Cardiac fibroblast (primary cell): ENCODE measurements around the gene SND1.
A peak's percentile ranks its signal among the peaks of the same experiment; 100 is the strongest.

ENCODE experiments used
- DNase-seq, 2 donors: peaks; one replicate each; pipeline versions ENCODE4 v3.0.0 to v3.0.0-alpha.2; 2010; ENCODE audit warnings: low read depth in 2 of 2
- H3K4me3 ChIP-seq, 2 donors: replicated peaks in 1 of 2; 1 replicate in 1 of 2; 2 replicates in 1 of 2; pipeline ENCODE4 v1.5.1; 2011; ENCODE audit warnings: low read depth in 2 of 2, low read length in 2 of 2, mild to moderate bottlenecking in 2 of 2, moderate library complexity in 1 of 2
- TF ChIP-seq, protein P1 (sequence below): IDR thresholded peaks from one replicate; pipeline ENCODE4 v1.5.1; 2011; ENCODE audit warnings: low read depth, mild to moderate bottlenecking, low read length, inconsistent platforms

The SND1 gene

DNA sequence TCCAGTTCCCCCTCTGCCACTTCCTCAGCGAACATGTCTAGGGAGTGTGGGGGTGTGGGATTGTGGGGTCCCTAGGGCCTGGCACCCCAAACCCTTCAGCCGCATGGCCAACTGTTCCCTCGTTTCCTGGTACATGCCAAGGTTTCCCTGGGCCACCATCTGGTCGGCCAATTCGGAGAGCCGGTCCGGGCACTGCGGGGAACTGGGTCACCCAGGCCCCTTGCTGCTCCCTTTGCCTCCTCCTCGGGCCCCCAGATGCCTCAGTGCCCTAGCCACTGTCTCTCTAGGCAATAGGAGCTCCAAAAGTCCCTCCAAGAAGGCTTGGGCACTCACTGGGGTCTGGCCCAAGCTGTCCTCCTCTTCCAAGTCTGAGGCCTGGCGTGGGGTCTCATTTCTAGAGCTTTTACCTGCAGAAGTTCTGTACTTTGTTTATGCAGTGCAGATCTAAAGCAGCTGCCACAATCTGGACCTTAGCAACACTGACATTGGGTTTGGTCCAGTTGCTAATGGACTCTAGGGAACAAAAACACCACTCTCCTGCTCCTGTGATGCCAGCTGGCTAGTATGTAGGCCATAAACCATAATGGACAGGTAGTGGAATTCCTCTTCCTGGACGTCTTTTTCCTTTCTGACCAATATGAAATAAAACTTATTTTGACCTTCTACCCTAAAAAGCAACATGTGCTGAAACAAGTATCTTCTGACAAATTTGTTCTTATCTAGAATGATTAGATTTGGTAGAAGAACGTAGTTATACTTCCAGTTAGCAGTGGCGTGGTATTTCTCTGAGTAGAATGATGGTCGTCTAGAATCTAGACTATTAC is 206.3 kb downstream of the SND1 start:
- H3K4me3 ChIP-seq = no peak overlapping the region
- TF ChIP-seq, protein P1, sequence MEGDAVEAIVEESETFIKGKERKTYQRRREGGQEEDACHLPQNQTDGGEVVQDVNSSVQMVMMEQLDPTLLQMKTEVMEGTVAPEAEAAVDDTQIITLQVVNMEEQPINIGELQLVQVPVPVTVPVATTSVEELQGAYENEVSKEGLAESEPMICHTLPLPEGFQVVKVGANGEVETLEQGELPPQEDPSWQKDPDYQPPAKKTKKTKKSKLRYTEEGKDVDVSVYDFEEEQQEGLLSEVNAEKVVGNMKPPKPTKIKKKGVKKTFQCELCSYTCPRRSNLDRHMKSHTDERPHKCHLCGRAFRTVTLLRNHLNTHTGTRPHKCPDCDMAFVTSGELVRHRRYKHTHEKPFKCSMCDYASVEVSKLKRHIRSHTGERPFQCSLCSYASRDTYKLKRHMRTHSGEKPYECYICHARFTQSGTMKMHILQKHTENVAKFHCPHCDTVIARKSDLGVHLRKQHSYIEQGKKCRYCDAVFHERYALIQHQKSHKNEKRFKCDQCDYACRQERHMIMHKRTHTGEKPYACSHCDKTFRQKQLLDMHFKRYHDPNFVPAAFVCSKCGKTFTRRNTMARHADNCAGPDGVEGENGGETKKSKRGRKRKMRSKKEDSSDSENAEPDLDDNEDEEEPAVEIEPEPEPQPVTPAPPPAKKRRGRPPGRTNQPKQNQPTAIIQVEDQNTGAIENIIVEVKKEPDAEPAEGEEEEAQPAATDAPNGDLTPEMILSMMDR = no peak

DNA sequence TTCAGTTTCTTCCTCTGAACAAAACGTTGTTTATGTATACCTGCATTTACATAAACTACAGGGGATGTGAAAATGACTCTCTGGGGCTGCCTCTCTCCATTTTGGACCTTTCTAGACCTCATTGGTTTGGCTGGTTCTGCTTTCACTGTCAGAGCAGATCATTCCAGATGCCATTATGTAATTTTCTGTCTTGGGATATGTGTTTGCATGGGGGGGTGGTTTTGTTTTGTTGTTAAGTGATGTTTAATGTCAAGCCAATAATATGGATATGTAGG is 206.9 kb downstream of the SND1 start:
- no peak for DNase-seq
- TF ChIP-seq, protein P1 = no peak
- H3K4me3 ChIP-seq = no peak overlapping the region

More for the DNA sequence above, 206.3 kb downstream of the SND1 start:
- DNase-seq = no peak

DNA sequence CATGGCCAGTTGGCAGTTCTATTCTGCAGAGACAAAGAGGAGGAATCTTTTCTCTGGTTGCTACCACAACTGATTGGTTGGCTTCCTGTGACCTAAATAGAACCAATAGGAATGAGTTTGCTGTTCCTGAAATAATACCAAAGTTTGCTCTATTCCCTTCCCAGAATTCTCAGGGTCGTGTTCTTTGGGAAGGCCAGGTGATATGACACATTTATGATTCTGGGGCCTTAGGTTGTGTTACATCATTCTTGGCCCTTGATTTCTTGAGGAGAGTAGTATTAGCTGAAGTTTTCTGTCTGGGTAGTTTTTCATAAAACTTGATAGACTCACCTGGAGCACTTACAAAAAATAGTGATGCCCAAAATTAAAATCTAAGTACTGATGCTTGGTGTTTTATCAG is 207.3 kb downstream of the SND1 start:
- H3K4me3 ChIP-seq = no peak overlapping the region
- TF ChIP-seq, protein P1 = no peak
- no peak for DNase-seq

DNA sequence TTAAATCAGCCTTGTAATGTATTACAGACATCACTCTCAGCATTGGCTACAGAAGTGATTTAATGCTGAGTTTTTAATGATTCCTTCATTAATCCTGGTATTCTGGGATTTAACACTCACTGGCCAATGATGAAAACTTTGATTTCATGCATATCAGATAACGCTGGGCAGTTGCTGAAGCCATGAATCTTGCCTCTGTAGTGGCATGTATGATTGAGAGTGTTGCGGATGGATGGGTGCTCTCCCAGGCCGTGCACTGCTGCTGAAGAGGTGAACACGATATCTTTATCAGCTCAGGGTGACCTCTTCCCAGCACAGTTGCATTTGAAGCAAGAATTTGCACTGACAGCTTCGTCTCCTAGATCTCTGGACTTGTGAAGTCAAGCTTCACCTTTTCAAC is 210.5 kb downstream of the SND1 start:
- TF ChIP-seq, protein P1 = no peak
- DNase-seq = no peak

DNA sequence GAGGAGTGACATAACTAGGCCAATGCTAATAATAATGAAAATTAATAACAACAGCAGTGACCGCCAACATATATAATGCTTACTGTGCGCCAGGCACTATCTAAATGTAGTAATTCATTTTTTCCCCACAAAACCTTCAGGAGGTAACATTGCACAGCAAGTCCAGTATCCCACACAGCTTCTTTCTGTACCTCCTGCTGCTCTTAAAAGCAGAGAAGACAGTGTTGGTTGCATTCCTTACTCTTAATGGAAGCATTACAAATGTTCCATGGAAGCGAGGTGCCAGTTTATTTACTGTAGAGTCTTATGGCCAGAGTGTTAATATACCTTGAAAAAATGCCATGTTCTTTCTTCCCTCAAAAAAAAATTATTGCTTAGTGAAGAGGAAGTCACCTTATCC is 211.1 kb downstream of the SND1 start:
- TF ChIP-seq, protein P1 = no peak
- DNase-seq = no peak
- H3K4me3 ChIP-seq = no peak overlapping the region

More for the DNA sequence above, 210.5 kb downstream of the SND1 start:
- no peak overlapping the region for H3K4me3 ChIP-seq

DNA sequence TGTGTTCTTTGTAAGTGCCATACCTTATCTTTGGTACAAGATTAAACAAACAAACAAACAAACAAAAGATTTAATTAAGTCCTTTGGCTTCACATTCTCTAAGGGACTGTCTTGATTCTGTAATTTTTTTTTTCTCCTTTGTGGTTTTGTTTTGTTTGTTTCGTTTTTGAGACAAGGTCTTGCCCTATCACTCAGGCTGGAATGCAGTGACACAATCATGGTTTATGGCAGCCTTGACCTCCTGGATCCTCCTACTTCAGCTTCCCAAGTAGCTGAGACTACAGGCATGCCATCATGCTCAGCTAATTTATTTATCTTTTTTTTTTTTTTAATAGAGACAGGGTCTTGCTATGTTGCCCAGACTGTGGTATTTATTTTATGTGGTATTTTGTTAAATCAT is 213.5 kb downstream of the SND1 start:
- peak; percentile 78 to 82 for DNase-seq
- TF ChIP-seq, protein P1 = no peak

More for the DNA sequence above, 213.5 kb downstream of the SND1 start:
- no peak overlapping the region for H3K4me3 ChIP-seq
